Prostate gland (tissue), 2 donors: ENCODE measurements around the gene COPS8.

Source experiments
- CTCF ChIP-seq, 4 experiments: fragments of 200-600 bp in 2 of 4; fragments of 450-650 bp in 2 of 4; sonication (generic) in 2 of 4; IDR thresholded peaks; 1 replicate in 3 of 4; 2 replicates in 1 of 4; pipeline ENCODE4 v1.5.1; 2016 to 2019; ENCODE audit warnings: antibody characterized with exemption in 4 of 4, mild to moderate bottlenecking in 2 of 4, moderate library complexity in 2 of 4
- POLR2A ChIP-seq: fragments of 450-650 bp; IDR thresholded peaks from one replicate; pipeline ENCODE4 v1.6.1; 2016; ENCODE audit warnings: antibody characterized with exemption, mild to moderate bottlenecking

- TF ChIP-seq CTCF (IDR thresholded peaks at IDR 0.05), result no peak
- TF ChIP-seq POLR2A, result no peak
These were observed 12.1 kb upstream of the COPS8 start for GRCh38 chr2:237073552-237073951.
